ENCODE data around the gene CTU2. TPM values are rescaled to one million over a fixed set of nuclear protein-coding genes. Genes with fewer than 3 reads are reported as not detected.

CTU2 gene
- total RNA-seq, 2 experiments from 2014 or later: 37.1 to 37.8 TPM

GRCh38 chr16:88730632-88731607 is 24.6 kb downstream of the CTU2 start:
- no peak for TF ChIP-seq CTCF (IDR thresholded peaks at IDR 0.05)
- ChIA-PET CTCF (no interaction called here), POLR2A (no interaction called here)
- no peak overlapping the region for H3K27ac Mint-ChIP-seq
- DNase-seq: no peak
- H3K9me3 Mint-ChIP-seq: no peaks in the 10 kb centered on the region
- ATAC-seq: no peak
- H3K4me1 Mint-ChIP-seq (ENCODE audit: low read depth): no peaks in the 10 kb centered on the region
- H3K4me3 Mint-ChIP-seq: no peak overlapping the region
- H3K27me3 Mint-ChIP-seq: no peaks in the 10 kb centered on the region
- peaks cover 11% of the 10 kb centered on the region for H3K36me3 Mint-ChIP-seq (ENCODE audit: low read depth)
- intact Hi-C loops (cut with micrococcal nuclease): no loop called here

DNA sequence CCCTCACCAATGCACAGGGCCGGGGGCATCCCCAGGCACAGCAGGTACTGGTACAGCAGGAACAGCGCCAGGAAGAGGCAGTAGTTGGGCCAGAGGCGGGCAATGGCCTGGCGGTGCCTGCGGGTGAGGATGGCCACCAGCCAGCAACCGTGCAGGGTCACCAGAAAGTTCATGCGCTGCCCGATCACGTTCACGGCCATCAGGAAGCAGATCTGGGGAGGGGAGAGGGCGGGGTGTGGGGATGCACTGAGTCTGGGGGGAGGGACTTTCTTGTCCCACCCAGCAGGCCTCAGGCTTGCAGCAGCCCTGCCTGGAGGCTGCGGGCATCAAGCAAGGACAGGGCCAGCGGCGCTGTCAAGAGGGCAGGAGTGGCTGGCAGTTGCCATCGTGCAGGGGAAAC is 25.4 kb downstream of the CTU2 start:
- TF ChIP-seq CTCF (IDR thresholded peaks at IDR 0.05): no peak
- Mint-ChIP-seq H3K9me3 (no peaks in the 10 kb centered on the region), H3K4me3 (no peak overlapping the region), H3K4me1 (ENCODE audit: low read depth) (no peaks in the 10 kb centered on the region), H3K27ac (no peak overlapping the region), H3K36me3 (ENCODE audit: low read depth) (peaks cover 9% of the 10 kb centered on the region), H3K27me3 (no peaks in the 10 kb centered on the region)
- intact Hi-C loops (cut with micrococcal nuclease): no loop called here
- no peak for DNase-seq
- CTCF ChIA-PET: no interaction called here
- no peak for ATAC-seq
- POLR2A ChIA-PET: no interaction called here

GRCh38 chr16:88732172-88732960 is 26.1 kb downstream of the CTU2 start:
- no peak overlapping the region for H3K4me3 Mint-ChIP-seq
- intact Hi-C loops (cut with micrococcal nuclease): no loop called here
- ChIA-PET CTCF (interaction anchor here (5.4 kb wide), 1 partner anchor 13 kb away, joined by 40 read pairs; no protein-coding TSS in a partner anchor), POLR2A (no interaction called here)
- peaks cover 9% of the 10 kb centered on the region for H3K36me3 Mint-ChIP-seq (ENCODE audit: low read depth)
- no peak for TF ChIP-seq CTCF (IDR thresholded peaks at IDR 0.05)
- no peaks in the 10 kb centered on the region for H3K27me3 Mint-ChIP-seq
- no peaks in the 10 kb centered on the region for H3K4me1 Mint-ChIP-seq (ENCODE audit: low read depth)
- DNase-seq: no peak
- no peak overlapping the region for H3K27ac Mint-ChIP-seq
- no peaks in the 10 kb centered on the region for H3K9me3 Mint-ChIP-seq
- ATAC-seq: no peak

- ATAC-seq: no peak
Measured at GRCh38 chr16:88732961-88733294, 26.6 kb downstream of the CTU2 start.

More at GRCh38 chr16:88732961-88733294, 26.6 kb downstream of the CTU2 start:
- Mint-ChIP-seq H3K27ac (no peak overlapping the region), H3K4me1 (ENCODE audit: low read depth) (no peaks in the 10 kb centered on the region), H3K36me3 (ENCODE audit: low read depth) (peaks cover 9% of the 10 kb centered on the region), H3K4me3 (no peak overlapping the region), H3K9me3 (no peaks in the 10 kb centered on the region), H3K27me3 (no peaks in the 10 kb centered on the region)
- intact Hi-C loops (cut with micrococcal nuclease): no loop called here
- POLR2A ChIA-PET: no interaction called here
- TF ChIP-seq CTCF (IDR thresholded peaks at IDR 0.05): no peak
- CTCF ChIA-PET: interaction anchor here (5.4 kb wide), 1 partner anchor 12 kb away, joined by 40 read pairs; no protein-coding TSS in a partner anchor
- DNase-seq: no peak
